Kidney epithelial cell (primary cell): ENCODE measurements around the gene KLHL12. TPM values are rescaled to one million over a fixed set of nuclear protein-coding genes. Genes with fewer than 3 reads are reported as not detected.

Experiments used
- DNase-seq: peaks from one replicate; pipeline ENCODE4 v3.0.0-alpha.2; 2010; ENCODE audit warnings: low read depth
- H3K27me3 ChIP-seq: 2 replicates; pipeline ENCODE4 v1.6.0; 2011; ENCODE audit warnings: low read length; ENCODE audit not compliant: control insufficient read depth, insufficient read depth
- H3K36me3 ChIP-seq: 2 replicates; pipeline ENCODE4 v1.5.1; 2011; ENCODE audit warnings: low read length; ENCODE audit not compliant: control insufficient read depth, insufficient read depth
- H3K4me3 ChIP-seq: 2 replicates; pipeline ENCODE4 v1.5.1; 2011; ENCODE audit warnings: low read depth, mild to moderate bottlenecking, control low read depth, low read length
- CTCF ChIP-seq: IDR thresholded peaks from 2 replicates; pipeline ENCODE4 v1.5.1; 2011; ENCODE audit warnings: mild to moderate bottlenecking, moderate library complexity, low read length, control low read depth, inconsistent platforms; ENCODE audit not compliant: insufficient read depth, poor library complexity, severe bottlenecking
- total RNA-seq: library from RNA; depleted of rRNA; stranded (reverse); fragments of >200 nt; gene quantifications from 2 replicates; pipeline ENCODE4 v1.2.3, GENCODE V29; 2015

The KLHL12 gene
- total RNA-seq, 1 donor from 2014 or later, result 23.4 TPM

- TF ChIP-seq CTCF, result peak; percentile 65
- no peaks in the 10 kb centered on the region for H3K27me3 ChIP-seq
- no peak overlapping the region for H3K4me3 ChIP-seq
- H3K36me3 ChIP-seq, result no peaks in the 10 kb centered on the region
- DNase-seq, result no peak
These were observed 74.7 kb downstream of the KLHL12 start for GRCh38 chr1:202852163-202852904.

GRCh38 chr1:202850593-202851362 is 76.3 kb downstream of the KLHL12 start:
- no peak overlapping the region for H3K4me3 ChIP-seq
- H3K36me3 ChIP-seq, result no peaks in the 10 kb centered on the region
- DNase-seq, result no peak
- no peak for TF ChIP-seq CTCF
- no peaks in the 10 kb centered on the region for H3K27me3 ChIP-seq

GRCh38 chr1:202848191-202848542 is 78.9 kb downstream of the KLHL12 start:
- no peaks in the 10 kb centered on the region for H3K27me3 ChIP-seq
- no peaks in the 10 kb centered on the region for H3K36me3 ChIP-seq
- no peak for TF ChIP-seq CTCF
- no peak for DNase-seq
- no peak overlapping the region for H3K4me3 ChIP-seq

- no peak for DNase-seq
- no peak for TF ChIP-seq CTCF
- Histone ChIP-seq H3K36me3 (no peaks in the 10 kb centered on the region), H3K27me3 (no peaks in the 10 kb centered on the region), H3K4me3 (no peak overlapping the region)
These were observed 82.1 kb downstream of the KLHL12 start for GRCh38 chr1:202844935-202845334.

GRCh38 chr1:202844259-202844658 is 82.8 kb downstream of the KLHL12 start:
- no peaks in the 10 kb centered on the region for H3K36me3 ChIP-seq
- no peak for TF ChIP-seq CTCF
- no peak for DNase-seq
- H3K4me3 ChIP-seq, result no peak overlapping the region
- H3K27me3 ChIP-seq, result no peaks in the 10 kb centered on the region
